Loucy (cell line): ENCODE measurements around the gene ST6GALNAC4.

Experiments
- EZH2phosphoT487 ChIP-seq: fragments of 200-600 bp; IDR thresholded peaks from 2 replicates; pipeline ENCODE4 v1.6.1; 2018; ENCODE audit warnings: antibody characterized with exemption, mild to moderate bottlenecking, moderate library complexity, borderline replicate concordance
- TF ChIP-seq, protein P1 (sequence below): fragments of 200-600 bp; sonication (generic); conservative IDR thresholded peaks from 2 replicates; pipeline ENCODE4 v1.5.1; 2014; ENCODE audit warnings: mild to moderate bottlenecking, antibody characterized with exemption, low read length

DNA sequence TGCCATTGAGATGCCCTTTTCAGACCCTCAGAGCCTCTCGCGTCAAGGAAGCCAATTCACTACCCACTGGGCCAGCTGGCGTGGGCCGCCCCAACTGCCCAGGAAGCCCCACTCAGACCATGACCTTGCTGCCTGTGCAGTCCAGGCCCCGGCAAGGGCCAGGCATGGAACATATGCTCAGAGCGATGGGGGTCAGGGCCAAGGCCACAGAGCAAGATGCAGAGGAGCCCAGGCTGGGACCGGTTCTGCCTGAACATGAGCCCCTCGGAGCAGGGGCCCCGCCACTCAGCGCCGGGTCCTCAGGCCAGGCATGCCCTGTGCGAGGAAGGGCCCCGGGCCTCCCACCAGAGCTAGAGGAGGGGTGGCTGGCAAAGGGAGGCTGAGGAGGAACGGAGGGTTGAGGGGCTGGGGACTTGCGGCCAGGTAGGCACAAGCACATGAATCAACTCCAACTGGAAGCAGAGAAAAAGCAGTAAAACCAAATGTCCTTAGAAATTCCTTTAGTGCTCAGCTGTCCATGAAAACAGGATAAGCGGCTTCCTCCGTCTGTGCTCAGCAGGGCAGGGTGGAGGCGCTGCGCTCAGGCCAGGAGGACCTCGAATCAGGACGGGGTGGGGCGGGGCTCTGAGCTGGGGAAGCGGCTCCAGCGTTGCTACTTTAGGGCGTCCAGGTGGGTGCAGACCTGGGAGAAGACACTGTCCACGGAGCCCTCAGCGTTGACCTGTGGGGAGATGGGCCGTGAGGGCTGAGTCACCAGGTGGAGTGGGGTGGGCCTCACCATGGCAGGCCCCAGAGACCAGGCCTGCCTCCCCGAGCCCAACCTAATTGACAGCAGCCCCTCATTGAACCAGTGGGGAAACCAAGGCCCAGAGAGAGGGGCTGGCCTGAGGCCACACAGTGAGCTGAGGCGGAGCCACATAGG is 49.2 kb downstream of the ST6GALNAC4 start:
- TF ChIP-seq, protein P1, sequence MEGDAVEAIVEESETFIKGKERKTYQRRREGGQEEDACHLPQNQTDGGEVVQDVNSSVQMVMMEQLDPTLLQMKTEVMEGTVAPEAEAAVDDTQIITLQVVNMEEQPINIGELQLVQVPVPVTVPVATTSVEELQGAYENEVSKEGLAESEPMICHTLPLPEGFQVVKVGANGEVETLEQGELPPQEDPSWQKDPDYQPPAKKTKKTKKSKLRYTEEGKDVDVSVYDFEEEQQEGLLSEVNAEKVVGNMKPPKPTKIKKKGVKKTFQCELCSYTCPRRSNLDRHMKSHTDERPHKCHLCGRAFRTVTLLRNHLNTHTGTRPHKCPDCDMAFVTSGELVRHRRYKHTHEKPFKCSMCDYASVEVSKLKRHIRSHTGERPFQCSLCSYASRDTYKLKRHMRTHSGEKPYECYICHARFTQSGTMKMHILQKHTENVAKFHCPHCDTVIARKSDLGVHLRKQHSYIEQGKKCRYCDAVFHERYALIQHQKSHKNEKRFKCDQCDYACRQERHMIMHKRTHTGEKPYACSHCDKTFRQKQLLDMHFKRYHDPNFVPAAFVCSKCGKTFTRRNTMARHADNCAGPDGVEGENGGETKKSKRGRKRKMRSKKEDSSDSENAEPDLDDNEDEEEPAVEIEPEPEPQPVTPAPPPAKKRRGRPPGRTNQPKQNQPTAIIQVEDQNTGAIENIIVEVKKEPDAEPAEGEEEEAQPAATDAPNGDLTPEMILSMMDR, result no peak
- no peak for TF ChIP-seq EZH2phosphoT487
